Suprapubic skin (tissue), 4 donors: Measurements from ENCODE around the gene NAT16. TPM values are rescaled to one million over a fixed set of nuclear protein-coding genes. Genes with fewer than 3 reads are reported as not detected.

Experiments
- DNase-seq, 2 donors: peaks; one replicate each; pipeline ENCODE4 v3.0.0-alpha.2; 2019; ENCODE audit warnings: low spot score in 2 of 2
- H3K27ac ChIP-seq: fragments of 200-600 bp; sonication (generic); one replicate; pipeline ENCODE4 v1.5.1; 2019
- H3K27me3 ChIP-seq: fragments of 200-600 bp; sonication (generic); one replicate; pipeline ENCODE4 v1.5.1; 2019
- H3K36me3 ChIP-seq: fragments of 200-600 bp; sonication (generic); one replicate; pipeline ENCODE4 v1.5.1; 2019
- H3K4me1 ChIP-seq: fragments of 200-600 bp; sonication (generic); one replicate; pipeline ENCODE4 v1.5.1; 2019
- H3K4me3 ChIP-seq: fragments of 200-600 bp; sonication (generic); one replicate; pipeline ENCODE4 v1.5.1; 2019; ENCODE audit warnings: mild to moderate bottlenecking
- H3K9me3 ChIP-seq: fragments of 200-600 bp; sonication (generic); one replicate; pipeline ENCODE4 v1.5.1; 2019
- CTCF ChIP-seq, 2 donors: fragments of 200-600 bp in 1 of 2; fragments of 450-650 bp in 1 of 2; sonication (generic) in 1 of 2; IDR thresholded peaks; one replicate each; pipeline ENCODE4 v1.5.1; 2016 to 2019; ENCODE audit warnings: antibody characterized with exemption in 2 of 2, mild to moderate bottlenecking in 1 of 2, moderate library complexity in 1 of 2
- EP300 ChIP-seq: sonication (generic); formaldehyde crosslinking; IDR thresholded peaks from one replicate; pipeline ENCODE4 v1.6.1; 2017; ENCODE audit warnings: antibody characterized with exemption
- POLR2A ChIP-seq, 2 donors: fragments of 450-650 bp; IDR thresholded peaks; one replicate each; pipeline ENCODE4 v1.6.1; 2017; ENCODE audit warnings: antibody characterized with exemption in 2 of 2, mild to moderate bottlenecking in 2 of 2, moderate library complexity in 2 of 2
- POLR2AphosphoS5 ChIP-seq, 3 donors: sonication (generic); formaldehyde crosslinking; IDR thresholded peaks; one replicate each; pipeline ENCODE4 v1.6.1; 2017; ENCODE audit warnings: antibody characterized with exemption in 3 of 3
- WGBS: methylation state at CpG from one replicate; pipeline ENCODE4 v1.1.5; 2018; 5-methylcytosine and 5-hydroxymethylcytosine counted together
- total RNA-seq, 4 donors: library from RNA; depleted of rRNA; stranded (reverse); fragments of >200 nt; gene quantifications; one replicate each; pipeline ENCODE4 v1.1.0, GENCODE V29; 2016

NAT16 gene
- total RNA-seq, 4 donors from 2014 or later = not detected

- Histone ChIP-seq H3K36me3 (peaks cover 30% of the 10 kb centered on the region), H3K4me3 (no peak overlapping the region), H3K27me3 (no peaks in the 10 kb centered on the region), H3K9me3 (no peaks in the 10 kb centered on the region), H3K4me1 (peaks cover 33% of the 10 kb centered on the region), H3K27ac (no peak overlapping the region)
- 87% methylated on average over 5 of the region's 5 CpGs for WGBS
- no peak for TF ChIP-seq CTCF (IDR thresholded peaks at IDR 0.05)
- no peak for TF ChIP-seq POLR2AphosphoS5 (IDR thresholded peaks at IDR 0.05)
- no peak for TF ChIP-seq POLR2A (IDR thresholded peaks at IDR 0.05)
- TF ChIP-seq EP300 = no peak
- DNase-seq = no peak
Measured at GRCh38 chr7:101220295-101220694, 40.2 kb upstream of the NAT16 start.

- TF ChIP-seq POLR2AphosphoS5 (IDR thresholded peaks at IDR 0.05) (no peak), EP300 (no peak), CTCF (IDR thresholded peaks at IDR 0.05) (no peak), POLR2A (IDR thresholded peaks at IDR 0.05) (no peak)
- Histone ChIP-seq H3K36me3 (peaks cover 26% of the 10 kb centered on the region), H3K4me3 (peak overlapping the region; percentile 69), H3K27me3 (no peaks in the 10 kb centered on the region), H3K27ac (peak overlapping the region; percentile 80), H3K9me3 (no peaks in the 10 kb centered on the region), H3K4me1 (peaks cover 39% of the 10 kb centered on the region)
- no peak for DNase-seq
- WGBS = 7% methylated on average over 26 of the region's 26 CpGs
Measured at GRCh38 chr7:101218236-101219125, 38.4 kb upstream of the NAT16 start.

- H3K27me3 ChIP-seq = no peaks in the 10 kb centered on the region
- TF ChIP-seq EP300 (no peak), POLR2AphosphoS5 (IDR thresholded peaks at IDR 0.05) (no peak), POLR2A (IDR thresholded peaks at IDR 0.05) (no peak), CTCF (IDR thresholded peaks at IDR 0.05) (no peak)
- H3K27ac ChIP-seq = peak within 1 kb of the TSS; percentile 80
- H3K4me3 ChIP-seq = peak within 1 kb of the TSS; percentile 69
- DNase-seq = peak; percentile 97 to 98
- under 1% methylated on average over 35 of the region's 57 CpGs for WGBS
- H3K4me1 ChIP-seq = peaks cover 39% of the 10 kb centered on the region
- no peaks in the 10 kb centered on the region for H3K9me3 ChIP-seq
- peaks cover 24% of the 10 kb centered on the region for H3K36me3 ChIP-seq
Measured at GRCh38 chr7:101217388-101218235, 37.5 kb upstream of the NAT16 start, which contains the start of the genes PLOD3 and ZNHIT1. TSS of gene PLOD3 (minus strand) at chr7:101217581. CDS start at chr7:101217274, 307 bp downstream. TSS of gene ZNHIT1 (plus strand) at chr7:101218165. CDS start at chr7:101218196, 31 bp downstream.

- Histone ChIP-seq H3K4me3 (peak overlapping the region; percentile 69), H3K27me3 (no peaks in the 10 kb centered on the region), H3K4me1 (peaks cover 39% of the 10 kb centered on the region), H3K9me3 (no peaks in the 10 kb centered on the region), H3K36me3 (peaks cover 28% of the 10 kb centered on the region), H3K27ac (peak overlapping the region; percentile 80)
- TF ChIP-seq POLR2A (IDR thresholded peaks at IDR 0.05) = no peak
- TF ChIP-seq EP300 = no peak
- no peak for TF ChIP-seq POLR2AphosphoS5 (IDR thresholded peaks at IDR 0.05)
- no peak for DNase-seq
- WGBS = 0% methylated on average over 9 of the region's 34 CpGs
Measured at GRCh38 chr7:101216860-101217387, 36.8 kb upstream of the NAT16 start.

- H3K27me3 ChIP-seq = no peaks in the 10 kb centered on the region
- peaks cover 39% of the 10 kb centered on the region for H3K4me1 ChIP-seq
- no peak for DNase-seq
- 61% methylated on average over 31 of the region's 31 CpGs for whole genome bisulfite sequencing
- TF ChIP-seq POLR2A (IDR thresholded peaks at IDR 0.05) = no peak
- TF ChIP-seq POLR2AphosphoS5 (IDR thresholded peaks at IDR 0.05) = no peak
- TF ChIP-seq CTCF (IDR thresholded peaks at IDR 0.05) = no peak
- peaks cover 35% of the 10 kb centered on the region for H3K36me3 ChIP-seq
- H3K27ac ChIP-seq = no peak overlapping the region
- no peaks in the 10 kb centered on the region for H3K9me3 ChIP-seq
- peak overlapping the region; percentile 69 for H3K4me3 ChIP-seq
Measured at GRCh38 chr7:101216001-101216859, 36.1 kb upstream of the NAT16 start.
